ENCODE results near the gene L3MBTL2. TPM values are rescaled to one million over a fixed set of nuclear protein-coding genes. Genes with fewer than 3 reads are reported as not detected.

The L3MBTL2 gene
- total RNA-seq, 1 donor: 32.0 TPM

DNA sequence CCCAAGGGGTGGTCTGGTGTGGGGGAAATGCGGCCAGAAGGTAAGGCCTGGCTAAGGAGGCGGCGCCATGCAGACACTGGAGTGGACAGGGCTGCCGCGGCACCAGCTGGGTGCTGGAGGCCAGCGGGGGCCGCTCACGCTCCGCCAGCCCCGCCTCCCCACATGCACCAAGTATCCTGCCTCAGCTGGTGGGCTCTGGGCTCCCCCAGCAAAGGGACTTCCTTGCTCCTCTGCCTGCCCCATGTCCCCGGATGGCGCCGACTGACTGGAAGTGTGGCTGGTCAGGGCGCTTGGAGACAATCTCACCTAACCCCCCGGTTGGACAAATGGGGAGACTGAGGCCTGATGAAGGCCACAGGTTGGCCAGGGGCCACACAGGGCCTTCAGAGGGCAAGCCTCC lies 43.2 kb downstream of the L3MBTL2 start:
- TF ChIP-seq, protein P1, sequence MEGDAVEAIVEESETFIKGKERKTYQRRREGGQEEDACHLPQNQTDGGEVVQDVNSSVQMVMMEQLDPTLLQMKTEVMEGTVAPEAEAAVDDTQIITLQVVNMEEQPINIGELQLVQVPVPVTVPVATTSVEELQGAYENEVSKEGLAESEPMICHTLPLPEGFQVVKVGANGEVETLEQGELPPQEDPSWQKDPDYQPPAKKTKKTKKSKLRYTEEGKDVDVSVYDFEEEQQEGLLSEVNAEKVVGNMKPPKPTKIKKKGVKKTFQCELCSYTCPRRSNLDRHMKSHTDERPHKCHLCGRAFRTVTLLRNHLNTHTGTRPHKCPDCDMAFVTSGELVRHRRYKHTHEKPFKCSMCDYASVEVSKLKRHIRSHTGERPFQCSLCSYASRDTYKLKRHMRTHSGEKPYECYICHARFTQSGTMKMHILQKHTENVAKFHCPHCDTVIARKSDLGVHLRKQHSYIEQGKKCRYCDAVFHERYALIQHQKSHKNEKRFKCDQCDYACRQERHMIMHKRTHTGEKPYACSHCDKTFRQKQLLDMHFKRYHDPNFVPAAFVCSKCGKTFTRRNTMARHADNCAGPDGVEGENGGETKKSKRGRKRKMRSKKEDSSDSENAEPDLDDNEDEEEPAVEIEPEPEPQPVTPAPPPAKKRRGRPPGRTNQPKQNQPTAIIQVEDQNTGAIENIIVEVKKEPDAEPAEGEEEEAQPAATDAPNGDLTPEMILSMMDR (IDR thresholded peaks at IDR 0.05; ENCODE audit: insufficient read depth, low read depth, low read length): no peak
- no peak for DNase-seq (ENCODE audit: low read depth)
- H3K4me3 ChIP-seq (ENCODE audit: low read depth, low read length): no peak overlapping the region

DNA sequence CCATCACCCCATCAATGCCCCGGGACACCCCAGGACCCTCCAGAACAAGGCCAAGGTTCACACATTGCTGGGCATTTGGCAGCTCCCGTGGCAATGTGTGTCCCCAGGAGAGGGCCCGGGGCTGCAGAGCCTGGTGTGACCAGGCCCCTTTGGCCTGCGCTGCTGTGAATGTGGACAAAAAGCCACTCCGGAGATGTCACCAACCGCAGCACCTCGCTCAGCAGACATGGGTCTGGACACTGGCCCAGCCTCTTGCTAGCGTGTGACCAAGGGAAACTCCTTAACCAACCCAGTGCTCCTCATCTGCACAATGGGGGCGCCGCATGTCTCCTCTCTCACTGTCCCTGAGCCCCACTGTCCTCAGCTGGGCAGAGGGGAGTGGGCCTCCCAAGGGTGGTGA lies 43.6 kb downstream of the L3MBTL2 start:
- no peak for DNase-seq (ENCODE audit: low read depth)
- TF ChIP-seq, protein P1 (IDR thresholded peaks at IDR 0.05; ENCODE audit: insufficient read depth, low read depth, low read length): no peak
- H3K4me3 ChIP-seq (ENCODE audit: low read depth, low read length): no peak overlapping the region

GRCh38 chr22:41249442-41249841 lies 44.3 kb downstream of the L3MBTL2 start:
- H3K4me3 ChIP-seq (ENCODE audit: low read depth, low read length): no peak overlapping the region
- no peak for DNase-seq (ENCODE audit: low read depth)
- TF ChIP-seq, protein P1 (IDR thresholded peaks at IDR 0.05; ENCODE audit: insufficient read depth, low read depth, low read length): no peak

DNA sequence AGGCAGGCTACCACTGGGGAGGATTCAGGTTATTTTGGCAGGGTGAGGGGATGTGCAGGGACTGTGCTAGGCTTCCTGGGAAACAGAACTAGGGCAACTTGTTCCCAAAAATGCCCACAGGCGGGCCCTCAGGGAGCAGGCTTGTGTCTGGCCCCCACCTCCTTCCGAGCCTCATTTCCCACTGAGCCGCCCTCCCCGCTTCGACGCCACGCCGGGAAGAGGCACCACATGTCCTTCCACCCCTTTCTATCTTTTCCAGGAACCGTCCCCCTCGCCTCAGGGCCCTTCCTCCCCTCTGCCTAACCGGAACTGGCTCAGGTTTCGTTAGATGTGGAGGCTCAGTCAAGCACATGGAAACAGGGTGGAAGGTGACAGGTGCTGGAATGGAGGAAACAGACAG lies 45.0 kb downstream of the L3MBTL2 start:
- DNase-seq (ENCODE audit: low read depth): no peak
- H3K4me3 ChIP-seq (ENCODE audit: low read depth, low read length): no peak overlapping the region
- TF ChIP-seq, protein P1 (IDR thresholded peaks at IDR 0.05; ENCODE audit: insufficient read depth, low read depth, low read length): no peak

- no peak overlapping the region for H3K4me3 ChIP-seq (ENCODE audit: low read depth, low read length)
- TF ChIP-seq, protein P1 (IDR thresholded peaks at IDR 0.05; ENCODE audit: insufficient read depth, low read depth, low read length): no peak
- DNase-seq (ENCODE audit: low read depth): no peak
These were observed 47.3 kb downstream of the L3MBTL2 start for GRCh38 chr22:41252365-41252764.

- DNase-seq (ENCODE audit: low read depth): no peak
- no peak overlapping the region for H3K4me3 ChIP-seq (ENCODE audit: low read depth, low read length)
- TF ChIP-seq, protein P1 (IDR thresholded peaks at IDR 0.05; ENCODE audit: insufficient read depth, low read depth, low read length): no peak
These were observed 49.1 kb downstream of the L3MBTL2 start for GRCh38 chr22:41254230-41254629.
